ENCODE data around the gene TOMM22.

DNA sequence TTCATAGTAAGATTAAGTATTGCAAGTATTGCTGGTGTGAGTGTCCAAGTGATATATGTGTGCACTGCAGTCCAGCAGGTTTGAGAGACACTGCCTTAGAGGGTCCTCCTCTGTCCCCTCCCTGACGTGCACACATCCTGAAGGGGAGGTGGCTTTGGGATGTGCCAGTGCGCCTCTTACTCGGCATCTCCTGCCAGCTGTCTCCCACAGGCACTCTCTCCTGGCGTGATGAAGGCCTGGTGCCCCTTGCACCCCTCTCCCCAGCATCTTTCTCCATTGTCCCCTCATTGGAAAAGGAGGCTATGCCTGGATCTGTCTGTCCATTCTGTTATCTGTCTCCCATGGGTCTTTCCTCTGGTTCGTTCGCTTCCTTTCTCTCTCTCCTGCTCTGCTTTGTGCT lies 48.2 kb downstream of the TOMM22 start:
- TF ChIP-seq, protein P1, sequence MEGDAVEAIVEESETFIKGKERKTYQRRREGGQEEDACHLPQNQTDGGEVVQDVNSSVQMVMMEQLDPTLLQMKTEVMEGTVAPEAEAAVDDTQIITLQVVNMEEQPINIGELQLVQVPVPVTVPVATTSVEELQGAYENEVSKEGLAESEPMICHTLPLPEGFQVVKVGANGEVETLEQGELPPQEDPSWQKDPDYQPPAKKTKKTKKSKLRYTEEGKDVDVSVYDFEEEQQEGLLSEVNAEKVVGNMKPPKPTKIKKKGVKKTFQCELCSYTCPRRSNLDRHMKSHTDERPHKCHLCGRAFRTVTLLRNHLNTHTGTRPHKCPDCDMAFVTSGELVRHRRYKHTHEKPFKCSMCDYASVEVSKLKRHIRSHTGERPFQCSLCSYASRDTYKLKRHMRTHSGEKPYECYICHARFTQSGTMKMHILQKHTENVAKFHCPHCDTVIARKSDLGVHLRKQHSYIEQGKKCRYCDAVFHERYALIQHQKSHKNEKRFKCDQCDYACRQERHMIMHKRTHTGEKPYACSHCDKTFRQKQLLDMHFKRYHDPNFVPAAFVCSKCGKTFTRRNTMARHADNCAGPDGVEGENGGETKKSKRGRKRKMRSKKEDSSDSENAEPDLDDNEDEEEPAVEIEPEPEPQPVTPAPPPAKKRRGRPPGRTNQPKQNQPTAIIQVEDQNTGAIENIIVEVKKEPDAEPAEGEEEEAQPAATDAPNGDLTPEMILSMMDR (IDR thresholded peaks at IDR 0.05; ENCODE audit: extremely low read depth in 1 of 2, insufficient read depth in 1 of 2, low read depth in 1 of 2, low read length in 2 of 2) = no peak
- no peak for TF ChIP-seq EZH2 (IDR thresholded peaks at IDR 0.05; ENCODE audit: borderline replicate concordance, low read depth, low read length, severe bottlenecking)
- no peak for TF ChIP-seq POLR2A (IDR thresholded peaks at IDR 0.05; ENCODE audit: low read depth, low read length)
- no peak for TF ChIP-seq MYC (IDR thresholded peaks at IDR 0.05; ENCODE audit: low read depth, low read length)
- no peak for TF ChIP-seq FOS (IDR thresholded peaks at IDR 0.05; ENCODE audit: borderline replicate concordance, insufficient read depth, low read length)
- no peak for TF ChIP-seq JUN (IDR thresholded peaks at IDR 0.05; ENCODE audit: borderline replicate concordance, insufficient read depth, insufficient read length, low read depth)
- no peak for TF ChIP-seq POLR2AphosphoS5 (IDR thresholded peaks at IDR 0.05; ENCODE audit: insufficient read depth, low read depth, low read length)

All from endothelial cell of umbilical vein (primary cell).